NCI-H345 treated with DMSO at 0.1 percent for 48 hours (cell line): ENCODE data around the gene PUS3.
"Not testable (repeated sequence)": the region's sequence is repeated elsewhere in the genome, so short reads cannot be mapped to it uniquely, and the experiment has no call there.

ENCODE experiments used
- DNase-seq: peaks from one replicate; lab custom pipeline; 2025; ENCODE audit not compliant: unreplicated experiment; lab: John Stamatoyannopoulos, UW

The PUS3 gene

DNA sequence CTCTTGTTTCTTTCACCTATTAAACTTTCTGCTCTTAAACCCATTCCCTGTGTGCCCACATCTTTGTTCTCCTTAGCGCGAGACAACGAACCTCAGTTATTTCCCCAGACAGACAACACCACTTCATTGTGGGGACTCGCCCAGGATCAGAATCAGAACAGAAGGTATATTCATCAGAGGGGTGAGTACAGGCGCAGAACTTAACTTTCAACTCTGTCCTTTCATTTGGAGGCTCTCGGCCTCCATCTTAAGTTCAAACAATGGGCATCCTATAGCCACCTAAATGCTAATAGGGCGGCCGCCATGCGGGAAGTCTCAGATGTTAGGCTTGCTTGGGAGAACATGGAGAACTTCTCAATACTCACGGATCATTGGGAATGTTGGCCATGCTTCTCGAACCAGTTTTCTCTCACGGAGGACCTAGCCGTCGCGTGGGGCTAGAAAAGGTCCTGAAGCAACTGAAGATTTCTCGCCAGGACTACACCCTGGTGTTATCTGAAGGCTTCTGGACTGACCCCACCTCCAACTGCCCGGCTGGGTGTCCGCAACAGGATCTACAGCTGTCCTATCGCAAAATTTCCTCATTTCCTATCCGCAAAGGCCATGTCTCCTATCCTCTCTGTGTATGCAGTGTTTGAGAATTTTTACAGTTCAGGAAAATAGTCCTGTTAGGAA is 29.0 kb downstream of the PUS3 start:
- DNase-seq = no peak

DNA sequence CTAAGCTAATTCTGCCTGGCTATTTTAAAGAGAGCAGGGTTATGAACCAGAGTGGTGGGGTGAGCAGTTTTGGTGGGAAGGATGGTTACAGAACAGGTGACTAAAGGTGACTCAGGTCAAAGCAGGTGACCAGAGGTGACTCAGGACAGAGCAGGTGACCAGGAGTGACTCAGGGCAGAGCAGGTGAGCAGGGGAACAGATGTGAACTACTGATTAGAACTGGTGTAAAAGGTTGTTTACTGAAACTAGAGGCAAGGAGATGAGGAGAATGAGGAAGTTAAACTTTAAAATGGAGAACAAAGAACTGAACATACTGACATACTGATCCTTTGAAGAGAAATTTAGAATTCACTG is 30.9 kb downstream of the PUS3 start:
- no peak for DNase-seq

DNA sequence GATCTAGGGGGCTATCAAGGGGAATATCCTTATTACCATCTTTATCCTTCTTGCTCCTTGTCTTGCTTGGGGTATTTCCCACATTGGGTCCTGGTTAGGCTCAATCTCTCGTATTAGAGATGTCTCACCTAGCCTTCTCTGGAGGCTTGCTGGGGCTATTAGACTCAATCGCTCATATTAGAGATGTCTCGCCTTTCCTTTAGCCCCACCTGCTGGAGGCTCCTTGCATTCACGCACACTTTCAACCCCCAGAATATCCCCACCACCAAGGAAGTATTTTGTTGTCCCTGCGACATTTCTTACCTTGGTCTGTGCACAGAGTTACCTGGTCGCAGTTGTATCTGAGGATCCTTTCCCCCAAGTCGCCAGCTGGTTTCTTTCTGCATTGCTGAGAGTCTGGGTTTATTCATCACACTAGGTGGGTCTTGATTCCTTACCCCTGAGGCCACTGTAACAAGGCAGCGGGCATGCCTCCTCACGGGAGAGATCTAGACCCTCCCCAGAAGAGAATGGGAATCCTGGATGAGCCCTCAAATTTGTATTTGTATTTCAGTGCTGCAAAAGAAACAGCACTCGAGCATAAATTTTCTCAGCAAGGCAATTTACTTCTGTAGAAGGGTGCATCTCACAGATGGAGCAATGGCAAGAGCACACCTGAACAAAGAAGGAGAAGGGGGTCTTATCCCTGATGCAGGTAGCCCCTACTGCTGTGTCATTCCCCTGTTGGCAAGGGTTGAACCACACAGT is 31.4 kb downstream of the PUS3 start:
- no peak for DNase-seq

DNA sequence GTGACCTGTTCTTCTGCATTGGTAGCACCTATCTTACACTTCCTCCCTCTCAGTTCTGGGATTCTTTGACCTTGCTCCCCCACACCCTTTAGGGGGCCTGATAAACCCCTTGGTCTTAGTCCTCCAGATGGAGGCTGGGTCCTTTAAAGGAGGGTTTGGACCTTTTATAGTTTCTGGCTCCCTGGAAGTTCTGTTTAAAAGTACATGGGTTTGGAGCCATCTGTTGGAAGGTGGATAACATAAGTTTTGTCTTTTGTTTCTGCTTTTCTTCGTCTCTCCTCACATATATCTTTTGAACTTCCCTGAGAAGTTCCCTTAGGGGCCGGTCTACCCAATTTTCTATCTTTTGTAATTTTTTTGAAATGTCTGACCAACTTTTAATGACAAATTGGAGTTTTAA is 33.5 kb downstream of the PUS3 start:
- no peak for DNase-seq

GRCh38 chr11:125865354-125865753 is 37.7 kb downstream of the PUS3 start:
- not testable (repeated sequence) for DNase-seq

- DNase-seq = not testable (repeated sequence)
Measured at GRCh38 chr11:125862786-125863185, 40.2 kb downstream of the PUS3 start.

- not testable (repeated sequence) for DNase-seq
Measured at GRCh38 chr11:125857670-125858069, 45.3 kb downstream of the PUS3 start.

GRCh38 chr11:125846188-125846587 is 56.8 kb downstream of the PUS3 start:
- no peak for DNase-seq
